ENCODE measurements around the gene CCDC78. TPM values are rescaled to one million over a fixed set of nuclear protein-coding genes. Genes with fewer than 3 reads are reported as not detected.

The CCDC78 gene
- total and polyA plus RNA-seq, 3 donors from 2014 or later = 3.2 to 6.1 (median 5.7) TPM

DNA sequence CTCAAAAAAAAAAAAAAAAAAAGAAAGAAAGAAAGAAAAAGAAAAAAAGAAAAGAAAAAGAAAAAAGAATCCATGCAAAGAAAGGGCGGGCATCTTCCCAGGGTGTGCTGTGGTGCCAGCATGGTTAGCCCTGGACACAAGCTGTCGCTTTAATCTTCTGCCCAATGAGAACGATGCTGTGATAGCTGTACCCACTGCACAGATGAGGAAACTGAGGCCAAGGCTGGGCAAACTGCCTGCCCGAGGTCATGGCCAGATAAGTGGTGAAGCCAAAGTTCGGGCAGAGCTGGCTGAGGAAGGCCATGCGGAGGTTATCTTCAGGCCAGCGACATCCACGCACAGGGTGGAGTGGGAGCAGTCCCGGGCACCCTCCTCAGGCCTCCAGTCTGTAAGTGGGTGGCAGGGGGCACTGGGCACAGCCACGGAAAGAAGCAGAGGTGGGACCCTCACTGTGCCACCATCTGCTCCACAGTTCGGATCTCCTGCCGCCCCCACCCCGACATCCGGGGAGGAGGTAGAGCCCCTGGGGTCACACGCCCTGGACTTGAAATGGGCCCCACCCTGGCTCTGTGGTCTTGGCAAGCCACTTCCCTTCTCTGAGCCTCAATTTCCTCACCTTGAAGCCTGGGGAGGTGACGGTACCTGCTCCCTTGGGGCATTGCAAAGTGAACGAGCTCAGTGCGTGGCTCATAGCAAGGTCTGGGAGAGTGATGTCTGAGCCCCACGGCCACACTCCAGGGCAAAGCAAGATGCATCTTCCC lies 27.2 kb downstream of the CCDC78 start:
- Histone ChIP-seq H3K4me3 (no peak overlapping the region), H3K27me3 (no peaks in the 10 kb centered on the region), H3K4me1 (peaks cover 4% of the 10 kb centered on the region), H3K27ac (no peak overlapping the region), H3K9me3 (no peaks in the 10 kb centered on the region), H3K36me3 (ENCODE audit: low read depth, missing control alignments) (no peaks in the 10 kb centered on the region)
- WGBS, 2 donors = 79 to 82% methylated on average over 7 to 19 of the region's 19 CpGs
- no peak for TF ChIP-seq POLR2A (IDR thresholded peaks at IDR 0.05)
- TF ChIP-seq, protein P1, sequence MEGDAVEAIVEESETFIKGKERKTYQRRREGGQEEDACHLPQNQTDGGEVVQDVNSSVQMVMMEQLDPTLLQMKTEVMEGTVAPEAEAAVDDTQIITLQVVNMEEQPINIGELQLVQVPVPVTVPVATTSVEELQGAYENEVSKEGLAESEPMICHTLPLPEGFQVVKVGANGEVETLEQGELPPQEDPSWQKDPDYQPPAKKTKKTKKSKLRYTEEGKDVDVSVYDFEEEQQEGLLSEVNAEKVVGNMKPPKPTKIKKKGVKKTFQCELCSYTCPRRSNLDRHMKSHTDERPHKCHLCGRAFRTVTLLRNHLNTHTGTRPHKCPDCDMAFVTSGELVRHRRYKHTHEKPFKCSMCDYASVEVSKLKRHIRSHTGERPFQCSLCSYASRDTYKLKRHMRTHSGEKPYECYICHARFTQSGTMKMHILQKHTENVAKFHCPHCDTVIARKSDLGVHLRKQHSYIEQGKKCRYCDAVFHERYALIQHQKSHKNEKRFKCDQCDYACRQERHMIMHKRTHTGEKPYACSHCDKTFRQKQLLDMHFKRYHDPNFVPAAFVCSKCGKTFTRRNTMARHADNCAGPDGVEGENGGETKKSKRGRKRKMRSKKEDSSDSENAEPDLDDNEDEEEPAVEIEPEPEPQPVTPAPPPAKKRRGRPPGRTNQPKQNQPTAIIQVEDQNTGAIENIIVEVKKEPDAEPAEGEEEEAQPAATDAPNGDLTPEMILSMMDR (IDR thresholded peaks at IDR 0.05) = no peak
- intact Hi-C loops (cut with DNase I; ENCODE audit: low total_unique reads) = no loop called here
- no peak for DNase-seq

DNA sequence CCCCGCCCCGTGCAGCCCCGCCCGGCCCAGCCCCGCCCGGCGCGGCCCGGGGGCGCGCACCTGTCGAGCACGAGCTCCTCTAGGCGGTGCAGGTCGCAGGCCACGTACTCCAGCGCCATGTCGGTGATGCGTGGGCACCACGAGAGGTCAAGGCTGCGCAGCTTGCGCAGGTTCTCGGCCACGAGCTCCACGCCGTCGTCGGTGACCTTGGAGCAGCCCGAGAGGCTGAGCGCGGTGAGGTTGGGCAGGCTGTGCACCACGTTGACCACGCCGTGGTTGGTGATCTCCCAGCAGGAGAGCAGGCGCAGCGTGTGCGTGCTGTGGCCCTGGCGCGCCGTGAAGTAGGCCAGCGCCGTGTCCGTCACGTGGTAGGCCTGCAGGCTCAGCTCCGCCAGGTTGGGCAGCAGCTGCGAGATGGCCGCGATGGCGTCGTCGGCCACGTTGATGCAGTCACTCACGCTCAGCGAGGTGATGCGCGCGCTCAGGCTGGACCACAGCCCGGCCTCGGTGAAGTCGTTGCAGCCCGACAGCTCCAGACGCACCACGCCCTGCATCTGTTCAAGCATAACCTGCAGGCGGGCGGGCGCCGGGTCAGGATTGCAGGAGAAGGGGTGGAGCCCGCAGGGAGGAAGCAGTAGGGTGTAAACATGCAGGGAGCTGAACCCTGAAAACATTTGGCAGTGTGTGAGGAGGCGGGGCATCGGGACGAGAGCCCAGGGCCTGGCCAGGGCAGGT lies 30.7 kb downstream of the CCDC78 start:
- H3K9me3 ChIP-seq = no peaks in the 10 kb centered on the region
- H3K4me3 ChIP-seq = peak overlapping the region in 1 of 2 donors; percentile 31
- WGBS, 2 donors = 4 to 6% methylated on average over 15 to 69 of the region's 71 CpGs
- intact Hi-C loops (cut with DNase I; ENCODE audit: low total_unique reads) = no loop called here
- H3K36me3 ChIP-seq (ENCODE audit: low read depth, missing control alignments) = no peaks in the 10 kb centered on the region
- peaks cover 7% of the 10 kb centered on the region for H3K4me1 ChIP-seq
- H3K27me3 ChIP-seq = no peaks in the 10 kb centered on the region
- H3K27ac ChIP-seq = no peak overlapping the region
- DNase-seq = no peak
- no peak for TF ChIP-seq POLR2A (IDR thresholded peaks at IDR 0.05)
- TF ChIP-seq, protein P1 (IDR thresholded peaks at IDR 0.05) = no peak

DNA sequence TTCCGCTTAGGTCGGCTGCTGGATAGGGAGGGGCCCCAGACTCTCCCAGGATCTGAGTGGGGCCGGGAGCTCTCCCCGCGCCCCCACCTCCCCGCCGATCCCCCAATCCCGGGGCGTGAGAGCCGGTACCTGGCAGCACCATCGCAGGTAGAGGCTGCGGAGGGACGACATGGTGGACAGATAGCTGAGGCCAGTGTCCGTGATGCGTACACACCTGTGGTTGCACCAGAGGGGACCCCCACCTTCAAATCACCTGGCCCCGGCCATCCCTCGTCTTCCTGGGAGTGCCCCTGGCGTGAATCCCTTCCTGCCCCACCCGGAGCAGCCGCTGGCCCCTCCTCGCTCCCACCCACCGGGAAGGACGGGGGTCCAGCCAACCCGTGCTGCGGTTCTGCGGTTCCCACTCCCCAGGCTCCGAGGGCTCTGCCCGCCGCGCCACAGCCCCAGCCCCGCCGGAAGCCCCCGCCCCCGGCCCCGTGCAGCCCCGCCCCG lies 31.3 kb downstream of the CCDC78 start:
- Histone ChIP-seq H3K4me3 (peak overlapping the region in 1 of 2 donors; percentile 49), H3K27me3 (no peaks in the 10 kb centered on the region), H3K27ac (no peak overlapping the region), H3K9me3 (no peaks in the 10 kb centered on the region), H3K36me3 (ENCODE audit: low read depth, missing control alignments) (no peaks in the 10 kb centered on the region), H3K4me1 (peaks cover 9% of the 10 kb centered on the region)
- TF ChIP-seq, protein P1 (IDR thresholded peaks at IDR 0.05) = no peak
- TF ChIP-seq POLR2A (IDR thresholded peaks at IDR 0.05) = no peak
- DNase-seq = no peak
- 2% methylated on average over 37 of the region's 37 CpGs; no CpG with 5 or more reads in 1 of the 2 donors for WGBS, 2 donors
- intact Hi-C loops (cut with DNase I; ENCODE audit: low total_unique reads) = no loop called here

DNA sequence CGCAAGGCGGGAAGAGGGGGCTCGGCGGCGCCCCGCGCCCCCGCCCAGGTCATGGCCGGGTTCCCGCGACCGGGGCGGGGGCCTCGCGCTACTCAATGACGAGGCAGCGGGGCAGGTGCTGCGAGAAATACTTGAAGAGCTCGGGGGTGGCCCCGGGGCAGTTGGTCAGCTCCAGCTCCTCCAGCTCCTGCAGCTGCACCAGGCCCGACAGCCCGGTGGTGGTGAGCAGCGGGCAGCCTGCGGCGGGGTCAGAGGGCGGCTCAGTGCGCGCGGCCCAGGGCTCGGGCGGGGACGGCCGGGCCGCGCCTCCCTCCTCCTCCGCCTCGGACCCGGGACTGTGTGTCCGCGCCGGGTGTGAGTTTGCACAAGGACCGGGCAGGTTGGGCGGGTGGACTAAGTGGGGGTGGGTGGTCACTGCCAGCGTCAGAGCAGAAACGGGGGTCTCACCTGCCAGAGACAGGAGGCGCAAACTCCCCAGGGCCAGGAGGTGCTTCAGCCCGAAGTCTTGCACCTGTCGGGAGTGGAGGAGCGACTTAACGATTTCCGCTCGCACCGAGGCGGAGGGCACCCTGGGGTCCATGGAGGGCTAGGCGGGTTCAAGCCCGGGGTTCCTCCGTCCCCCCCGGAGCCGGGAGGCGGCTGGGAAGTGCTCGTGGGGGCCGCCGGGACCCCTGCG lies 31.9 kb downstream of the CCDC78 start:
- Histone ChIP-seq H3K4me3 (peak overlapping the region in 1 of 2 donors; percentile 49), H3K27me3 (no peaks in the 10 kb centered on the region), H3K36me3 (ENCODE audit: low read depth, missing control alignments) (no peaks in the 10 kb centered on the region), H3K4me1 (peaks cover 14% of the 10 kb centered on the region), H3K9me3 (no peaks in the 10 kb centered on the region), H3K27ac (no peak overlapping the region)
- DNase-seq = no peak
- no peak for TF ChIP-seq POLR2A (IDR thresholded peaks at IDR 0.05)
- TF ChIP-seq, protein P1 (IDR thresholded peaks at IDR 0.05) = no peak
- intact Hi-C loops (cut with DNase I; ENCODE audit: low total_unique reads) = no loop called here
- WGBS, 2 donors = 0 to 4% methylated on average over 13 to 31 of the region's 64 CpGs
